ENCODE data around the gene ASPHD2. TPM values are rescaled to one million over a fixed set of nuclear protein-coding genes. Genes with fewer than 3 reads are reported as not detected.

ASPHD2 gene
- polyA plus RNA-seq, 4 donors: 3.4 to 4.8 (median 4.1) TPM

DNA sequence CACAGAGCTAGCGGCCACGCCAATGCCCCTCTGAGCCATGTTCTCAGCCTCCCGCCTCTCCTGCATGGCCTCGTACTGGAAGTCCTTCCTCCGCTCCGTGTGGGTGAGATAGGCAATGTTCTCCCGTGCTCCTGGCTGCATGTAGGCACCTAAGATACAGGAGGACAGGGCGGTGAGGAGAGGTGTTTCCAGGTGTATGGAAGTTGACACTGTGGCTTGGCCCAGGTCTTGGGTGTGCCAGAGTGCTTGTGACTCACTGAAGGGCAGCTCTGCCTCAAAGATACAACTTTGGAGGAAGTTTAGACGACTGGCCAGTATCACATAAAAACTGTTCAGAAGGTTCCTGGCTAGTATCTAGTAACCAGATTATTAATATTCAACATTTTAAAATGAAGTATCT is 63.2 kb downstream of the ASPHD2 start:
- no peak for DNase-seq (ENCODE audit: low read depth in 4 of 4, low spot score in 3 of 4)

DNA sequence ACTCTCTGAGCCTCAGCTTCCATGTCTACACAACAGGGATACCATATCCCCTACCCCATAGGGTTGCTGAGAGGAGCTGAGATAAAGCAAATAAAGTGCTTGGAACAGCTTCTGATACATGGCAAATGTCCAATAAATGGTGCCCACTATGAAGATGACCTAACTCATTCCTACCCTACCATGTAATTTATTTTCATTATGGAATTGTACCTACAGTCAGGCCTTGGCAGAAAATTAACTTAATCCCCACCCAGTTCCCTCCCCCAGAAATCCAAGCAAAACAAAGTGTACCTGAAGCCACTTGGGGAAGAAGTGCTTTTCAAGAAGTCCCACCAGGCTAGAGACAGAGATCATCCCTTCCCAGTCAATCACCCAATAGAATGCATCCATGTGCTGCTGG is 65.4 kb downstream of the ASPHD2 start:
- no peak for DNase-seq (ENCODE audit: low read depth in 4 of 4, low spot score in 3 of 4)

Other genes with a start within 250 kb of the ASPHD2 start
- gene HPS4, start 54.5 kb downstream of the ASPHD2 start, polyA plus RNA-seq (ENCODE audit: insufficient read length in 4 of 4): 10 to 100 TPM; 28.8 to 38.0 (median 33.3) TPM
- 10 to 100 TPM; 28.3 to 38.1 (median 34.5) TPM for gene SRRD, start 54.6 kb downstream of the ASPHD2 start, polyA plus RNA-seq (ENCODE audit: insufficient read length in 4 of 4)
- gene TFIP11, start 83.2 kb downstream of the ASPHD2 start, polyA plus RNA-seq (ENCODE audit: insufficient read length in 4 of 4): 10 to 100 TPM; 39.9 to 44.4 (median 41.8) TPM
- 10 to 100 TPM; 26.0 to 30.3 (median 29.0) TPM for gene TPST2, start 160.9 kb downstream of the ASPHD2 start, polyA plus RNA-seq (ENCODE audit: insufficient read length in 4 of 4)
- 1 to 10 TPM in 1 of 4 donors, under 1 TPM in 3; 0.77 to 1.2 (median 0.86) TPM for gene CRYBB1, start 188.8 kb downstream of the ASPHD2 start, polyA plus RNA-seq (ENCODE audit: insufficient read length in 4 of 4)
- not detected for gene CRYBA4, start 192.7 kb downstream of the ASPHD2 start, polyA plus RNA-seq (ENCODE audit: insufficient read length in 4 of 4)
- gene MIAT, start 228.3 kb downstream of the ASPHD2 start, polyA plus RNA-seq (ENCODE audit: insufficient read length in 4 of 4): under 1 TPM; 0.28 to 0.48 (median 0.42) TPM

Data from right renal pelvis (tissue), 4 donors.